HepG2 (cell line): ENCODE data around the gene DGAT2. TPM values are rescaled to one million over a fixed set of nuclear protein-coding genes. Genes with fewer than 3 reads are reported as not detected.

Source experiments
- HMG20B ChIP-seq: conservative IDR thresholded peaks from 2 replicates; pipeline ENCODE4 v1.6.1; 2016; ENCODE audit warnings: missing genetic modification reagents, missing compliant biosample characterization
- ISL2 ChIP-seq: sonication (generic); formaldehyde crosslinking; IDR thresholded peaks from 2 replicates; pipeline ENCODE4 v1.5.0; 2020; ENCODE audit warnings: missing genetic modification reagents
- PAWR ChIP-seq: sonication (generic); formaldehyde crosslinking; IDR thresholded peaks from 2 replicates; pipeline ENCODE4 v1.4.0; 2020; ENCODE audit warnings: missing genetic modification reagents, mild to moderate bottlenecking, borderline replicate concordance
- SNAPC4 ChIP-seq: sonication (generic); formaldehyde crosslinking; IDR thresholded peaks from 2 replicates; pipeline ENCODE4 v1.4.0; 2020; ENCODE audit warnings: mild to moderate bottlenecking, missing genetic modification reagents
- THAP11 ChIP-seq: IDR thresholded peaks from 2 replicates; pipeline ENCODE4 v1.6.1; 2016; ENCODE audit warnings: missing biosample characterization, missing genetic modification reagents
- ZBTB38 ChIP-seq: sonication (generic); formaldehyde crosslinking; IDR thresholded peaks from 2 replicates; pipeline ENCODE4 v1.5.1; 2020; ENCODE audit warnings: mild to moderate bottlenecking, missing genetic modification reagents
- ZNF329 ChIP-seq: sonication (generic); formaldehyde crosslinking; IDR thresholded peaks from 2 replicates; pipeline ENCODE4 v1.9.0; 2021; ENCODE audit warnings: low read depth, mild to moderate bottlenecking, missing genetic modification reagents
- ZNF780A ChIP-seq: sonication (generic); formaldehyde crosslinking; IDR thresholded peaks from 2 replicates; pipeline ENCODE4 v1.8.0; 2022; ENCODE audit warnings: mild to moderate bottlenecking, missing genetic modification reagents, moderate library complexity
- polyA plus RNA-seq, 8 experiments: library from polyadenylated mRNA; depleted of rRNA in 3 of 8; stranded (reverse) in 7 of 8; unstranded in 1 of 8; fragments of >200 nt; fragmentation: Illumina TruSeq in 4 of 8; extraction: Trizol in 4 of 8; gene quantifications; 2 replicates each; pipeline versions ENCODE4 v1.2.1 to v1.2.3, GENCODE V29; 2011 to 2016; ENCODE audit warnings: low read depth in 4 of 8, missing spikeins in 1 of 8, mixed read lengths in 1 of 8; ENCODE audit not compliant: insufficient read depth in 1 of 8
- total RNA-seq, 5 experiments: library from RNA; depleted of rRNA; stranded (reverse); fragments of >200 nt; fragmentation: Illumina TruSeq; extraction: Trizol; gene quantifications; 2 replicates each; pipeline ENCODE4 v1.2.3, GENCODE V29; 2016; ENCODE audit warnings: low read depth in 1 of 5
- TF ChIP-seq, protein P1 (sequence below): IDR thresholded peaks from 2 replicates; pipeline ENCODE4 v1.6.1; 2016; ENCODE audit warnings: missing compliant biosample characterization, missing genetic modification reagents, borderline replicate concordance
- TF ChIP-seq, protein P2 (sequence below): sonication (generic); formaldehyde crosslinking; IDR thresholded peaks from 2 replicates; pipeline ENCODE4 v1.5.1; 2020; ENCODE audit warnings: mild to moderate bottlenecking, moderate library complexity, missing genetic modification reagents
- TF ChIP-seq, protein P3 (sequence below), 2 experiments: fragments of 450-650 bp in 1 of 2; sonication (generic) in 1 of 2; formaldehyde crosslinking in 1 of 2; IDR thresholded peaks; 2 replicates each; pipeline versions ENCODE4 v1.6.1 to v1.8.0; 2016 to 2022; ENCODE audit warnings: antibody characterized with exemption in 1 of 2, mild to moderate bottlenecking in 1 of 2, missing genetic modification reagents in 1 of 2

Gene DGAT2
- total and polyA plus RNA-seq, 2 of the 13 experiments (the other 11 are each of a cell fraction or from before 2014, with no cell fraction given), result 39.0 to 65.6 TPM

GRCh38 chr11:75814677-75815344 lies 46.2 kb downstream of the DGAT2 start, which contains the start of gene UVRAG (continued):
- TF ChIP-seq ZBTB38 (CRISPR knock-in tag) (no peak), HMG20B (CRISPR knock-in tag) (no peak), ISL2 (CRISPR knock-in tag) (0 out of 2 replicates have a peak, but pooled peaks have one; percentile 17), THAP11 (CRISPR knock-in tag) (peak; percentile 76), SNAPC4 (CRISPR knock-in tag) (no peak), PAWR (CRISPR knock-in tag) (no peak), ZNF780A (CRISPR knock-in tag) (no peak), ZNF329 (no peak)
- TF ChIP-seq, protein P1, sequence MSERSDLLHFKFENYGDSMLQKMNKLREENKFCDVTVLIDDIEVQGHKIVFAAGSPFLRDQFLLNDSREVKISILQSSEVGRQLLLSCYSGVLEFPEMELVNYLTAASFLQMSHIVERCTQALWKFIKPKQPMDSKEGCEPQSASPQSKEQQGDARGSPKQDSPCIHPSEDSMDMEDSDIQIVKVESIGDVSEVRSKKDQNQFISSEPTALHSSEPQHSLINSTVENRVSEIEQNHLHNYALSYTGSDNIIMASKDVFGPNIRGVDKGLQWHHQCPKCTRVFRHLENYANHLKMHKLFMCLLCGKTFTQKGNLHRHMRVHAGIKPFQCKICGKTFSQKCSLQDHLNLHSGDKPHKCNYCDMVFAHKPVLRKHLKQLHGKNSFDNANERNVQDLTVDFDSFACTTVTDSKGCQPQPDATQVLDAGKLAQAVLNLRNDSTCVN (CRISPR knock-in tag), result no peak; the same call in 1 of the 2 replicates
- TF ChIP-seq, protein P2, sequence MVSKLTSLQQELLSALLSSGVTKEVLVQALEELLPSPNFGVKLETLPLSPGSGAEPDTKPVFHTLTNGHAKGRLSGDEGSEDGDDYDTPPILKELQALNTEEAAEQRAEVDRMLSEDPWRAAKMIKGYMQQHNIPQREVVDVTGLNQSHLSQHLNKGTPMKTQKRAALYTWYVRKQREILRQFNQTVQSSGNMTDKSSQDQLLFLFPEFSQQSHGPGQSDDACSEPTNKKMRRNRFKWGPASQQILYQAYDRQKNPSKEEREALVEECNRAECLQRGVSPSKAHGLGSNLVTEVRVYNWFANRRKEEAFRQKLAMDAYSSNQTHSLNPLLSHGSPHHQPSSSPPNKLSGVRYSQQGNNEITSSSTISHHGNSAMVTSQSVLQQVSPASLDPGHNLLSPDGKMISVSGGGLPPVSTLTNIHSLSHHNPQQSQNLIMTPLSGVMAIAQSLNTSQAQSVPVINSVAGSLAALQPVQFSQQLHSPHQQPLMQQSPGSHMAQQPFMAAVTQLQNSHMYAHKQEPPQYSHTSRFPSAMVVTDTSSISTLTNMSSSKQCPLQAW (CRISPR knock-in tag), result no peak
- TF ChIP-seq, protein P3, sequence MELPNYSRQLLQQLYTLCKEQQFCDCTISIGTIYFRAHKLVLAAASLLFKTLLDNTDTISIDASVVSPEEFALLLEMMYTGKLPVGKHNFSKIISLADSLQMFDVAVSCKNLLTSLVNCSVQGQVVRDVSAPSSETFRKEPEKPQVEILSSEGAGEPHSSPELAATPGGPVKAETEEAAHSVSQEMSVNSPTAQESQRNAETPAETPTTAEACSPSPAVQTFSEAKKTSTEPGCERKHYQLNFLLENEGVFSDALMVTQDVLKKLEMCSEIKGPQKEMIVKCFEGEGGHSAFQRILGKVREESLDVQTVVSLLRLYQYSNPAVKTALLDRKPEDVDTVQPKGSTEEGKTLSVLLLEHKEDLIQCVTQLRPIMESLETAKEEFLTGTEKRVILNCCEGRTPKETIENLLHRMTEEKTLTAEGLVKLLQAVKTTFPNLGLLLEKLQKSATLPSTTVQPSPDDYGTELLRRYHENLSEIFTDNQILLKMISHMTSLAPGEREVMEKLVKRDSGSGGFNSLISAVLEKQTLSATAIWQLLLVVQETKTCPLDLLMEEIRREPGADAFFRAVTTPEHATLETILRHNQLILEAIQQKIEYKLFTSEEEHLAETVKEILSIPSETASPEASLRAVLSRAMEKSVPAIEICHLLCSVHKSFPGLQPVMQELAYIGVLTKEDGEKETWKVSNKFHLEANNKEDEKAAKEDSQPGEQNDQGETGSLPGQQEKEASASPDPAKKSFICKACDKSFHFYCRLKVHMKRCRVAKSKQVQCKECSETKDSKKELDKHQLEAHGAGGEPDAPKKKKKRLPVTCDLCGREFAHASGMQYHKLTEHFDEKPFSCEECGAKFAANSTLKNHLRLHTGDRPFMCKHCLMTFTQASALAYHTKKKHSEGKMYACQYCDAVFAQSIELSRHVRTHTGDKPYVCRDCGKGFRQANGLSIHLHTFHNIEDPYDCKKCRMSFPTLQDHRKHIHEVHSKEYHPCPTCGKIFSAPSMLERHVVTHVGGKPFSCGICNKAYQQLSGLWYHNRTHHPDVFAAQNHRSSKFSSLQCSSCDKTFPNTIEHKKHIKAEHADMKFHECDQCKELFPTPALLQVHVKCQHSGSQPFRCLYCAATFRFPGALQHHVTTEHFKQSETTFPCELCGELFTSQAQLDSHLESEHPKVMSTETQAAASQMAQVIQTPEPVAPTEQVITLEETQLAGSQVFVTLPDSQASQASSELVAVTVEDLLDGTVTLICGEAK (IDR thresholded peaks at IDR 0.05), result no peak
- TF ChIP-seq, protein P3 (CRISPR knock-in tag; IDR thresholded peaks at IDR 0.05), result 0 out of 2 replicates have a peak, but pooled peaks have one; percentile 55
